ENCODE data around the gene TMEM31. TPM values are rescaled to one million over a fixed set of nuclear protein-coding genes. Genes with fewer than 3 reads are reported as not detected.

The TMEM31 gene
- total and polyA plus RNA-seq, 10 of the 15 experiments (the other 5 are each of a cell fraction or from before 2014, with no cell fraction given), result 0.18 TPM; not detected in 9

DNA sequence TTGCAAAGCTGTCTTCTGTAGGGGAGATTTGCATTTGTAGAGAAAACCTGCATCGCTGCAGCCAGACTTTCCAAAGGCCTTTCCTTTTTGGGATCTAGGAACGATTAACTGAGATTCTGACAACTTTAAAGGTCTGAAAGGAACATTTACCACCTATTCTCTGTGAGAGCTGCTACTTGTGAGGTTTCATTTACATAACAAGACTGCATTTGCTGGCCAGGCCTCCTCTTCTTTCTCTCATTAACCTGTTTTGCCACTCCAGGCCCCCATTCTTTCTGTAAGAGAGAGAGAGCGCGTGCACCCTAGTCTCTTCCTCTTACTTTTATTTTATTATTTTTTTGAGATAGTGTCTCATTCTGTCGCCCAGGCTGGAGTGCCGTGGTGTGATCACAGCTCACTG lies 31.6 kb downstream of the TMEM31 start (continued):
- TF ChIP-seq ZNF592 (IDR thresholded peaks at IDR 0.05) (no peak), SMARCA5 (IDR thresholded peaks at IDR 0.05) (no peak), LARP7 (IDR thresholded peaks at IDR 0.05) (no peak), JUND (IDR thresholded peaks at IDR 0.05; ENCODE audit: low read depth, low read length) (no peak), ZNF384 (IDR thresholded peaks at IDR 0.05; ENCODE audit: borderline replicate concordance, low read depth, low read length) (no peak), ZSCAN29 (IDR thresholded peaks at IDR 0.05) (no peak), E4F1 (IDR thresholded peaks at IDR 0.05; ENCODE audit: borderline replicate concordance, partially characterized antibody) (no peak), BRCA1 (IDR thresholded peaks at IDR 0.05; ENCODE audit: low read depth, low read length) (no peak), SMAD5 (IDR thresholded peaks at IDR 0.05; ENCODE audit: low read depth) (no peak), EED (IDR thresholded peaks at IDR 0.05; ENCODE audit: low read depth) (no peak), WRNIP1 (IDR thresholded peaks at IDR 0.05; ENCODE audit: borderline replicate concordance, low read depth, low read length) (no peak), NFIC (IDR thresholded peaks at IDR 0.05; ENCODE audit: low read depth, low read length) (no peak), CHD2 (IDR thresholded peaks at IDR 0.05; ENCODE audit: borderline replicate concordance, low read depth, low read length) (no peak)

All from GM12878 (cell line).